ENCODE data around the gene SLA2.

- no peak for TF ChIP-seq POLR2A (IDR thresholded peaks at IDR 0.05; ENCODE audit: low read depth, low read length)
- no peak for TF ChIP-seq TAF1 (IDR thresholded peaks at IDR 0.05; ENCODE audit: borderline replicate concordance, low read depth, low read length)
Measured at GRCh38 chr20:36591854-36592641, 53.9 kb downstream of the SLA2 start.
